Vagina (tissue), 2 donors: ENCODE results near the gene CASP2. TPM values are rescaled to one million over a fixed set of nuclear protein-coding genes. Genes with fewer than 3 reads are reported as not detected.

Source experiments
- DNase-seq, 2 donors: peaks; one replicate each; pipeline ENCODE4 v3.0.0-alpha.2; 2017; ENCODE audit errors: extremely low spot score in 2 of 2
- H3K27ac ChIP-seq: fragments of 200-600 bp; sonication (generic); one replicate; pipeline ENCODE4 v1.5.1; 2019
- H3K27me3 ChIP-seq: fragments of 200-600 bp; sonication (generic); one replicate; pipeline ENCODE4 v1.5.1; 2019
- H3K36me3 ChIP-seq, 2 donors: fragments of 200-600 bp; sonication (generic); one replicate each; pipeline ENCODE4 v1.5.1; 2017 to 2019
- H3K4me1 ChIP-seq: fragments of 200-600 bp; sonication (generic); one replicate; pipeline ENCODE4 v1.5.1; 2019
- H3K4me3 ChIP-seq, 2 donors: fragments of 200-600 bp; sonication (generic); 1 replicate in 1 of 2; 2 replicates in 1 of 2; pipeline ENCODE4 v1.5.1; 2016 to 2019
- H3K9me3 ChIP-seq: fragments of 200-600 bp; sonication (generic); one replicate; pipeline ENCODE4 v1.5.1; 2019
- POLR2A ChIP-seq, 2 donors: fragments of 450-650 bp; IDR thresholded peaks; one replicate each; pipeline ENCODE4 v1.6.1; 2017; ENCODE audit warnings: antibody characterized with exemption in 2 of 2, mild to moderate bottlenecking in 2 of 2, moderate library complexity in 2 of 2
- POLR2AphosphoS5 ChIP-seq, 2 donors: sonication (generic); formaldehyde crosslinking; IDR thresholded peaks; one replicate each; pipeline ENCODE4 v1.9.0; 2017; ENCODE audit warnings: antibody characterized with exemption in 2 of 2, mild to moderate bottlenecking in 2 of 2, low read depth in 1 of 2; ENCODE audit not compliant: insufficient read depth in 1 of 2
- intact Hi-C: fragments of 100-400 bp; cut with DNase I; formaldehyde crosslinking; loops from one replicate; pipeline ENCODE4 v1.15.1; 2023
- total RNA-seq: library from RNA; depleted of rRNA; stranded (reverse); fragments of >200 nt; gene quantifications from one replicate; pipeline ENCODE4 v1.2.3, GENCODE V29; 2016
- TF ChIP-seq, protein P1 (sequence below), 3 experiments: fragments of 450-650 bp in 2 of 3; fragments of 200-600 bp in 1 of 3; sonication (generic) in 1 of 3; IDR thresholded peaks; one replicate each; pipeline ENCODE4 v1.5.1; 2017 to 2019; ENCODE audit warnings: antibody characterized with exemption in 3 of 3, mild to moderate bottlenecking in 2 of 3, moderate library complexity in 2 of 3

The CASP2 gene
- total RNA-seq, 1 donor from 2014 or later, result 24.8 TPM

DNA sequence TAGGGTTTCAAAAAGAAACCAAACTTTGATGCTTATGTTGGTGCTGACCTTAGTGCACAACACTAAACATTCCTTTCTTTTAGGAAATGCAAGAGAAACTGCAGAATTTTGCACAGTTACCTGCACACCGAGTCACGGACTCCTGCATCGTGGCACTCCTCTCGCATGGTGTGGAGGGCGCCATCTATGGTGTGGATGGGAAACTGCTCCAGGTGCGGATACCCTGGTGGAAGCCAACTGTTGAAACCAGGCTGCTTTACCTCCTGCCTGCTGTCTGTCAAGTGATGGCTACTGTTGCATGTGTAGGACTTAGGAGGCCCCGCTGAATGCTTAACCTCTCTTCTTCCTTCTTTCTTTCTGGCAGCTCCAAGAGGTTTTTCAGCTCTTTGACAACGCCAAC is 11.7 kb downstream of the CASP2 start:
- intact Hi-C loops, result no loop called here
- H3K27me3 ChIP-seq, result no peaks in the 10 kb centered on the region
- peaks cover 20% of the 10 kb centered on the region for H3K4me1 ChIP-seq
- peaks cover 0 to 88% of the 10 kb centered on the region in 2 donors for H3K36me3 ChIP-seq
- no peak for DNase-seq
- TF ChIP-seq, protein P1, sequence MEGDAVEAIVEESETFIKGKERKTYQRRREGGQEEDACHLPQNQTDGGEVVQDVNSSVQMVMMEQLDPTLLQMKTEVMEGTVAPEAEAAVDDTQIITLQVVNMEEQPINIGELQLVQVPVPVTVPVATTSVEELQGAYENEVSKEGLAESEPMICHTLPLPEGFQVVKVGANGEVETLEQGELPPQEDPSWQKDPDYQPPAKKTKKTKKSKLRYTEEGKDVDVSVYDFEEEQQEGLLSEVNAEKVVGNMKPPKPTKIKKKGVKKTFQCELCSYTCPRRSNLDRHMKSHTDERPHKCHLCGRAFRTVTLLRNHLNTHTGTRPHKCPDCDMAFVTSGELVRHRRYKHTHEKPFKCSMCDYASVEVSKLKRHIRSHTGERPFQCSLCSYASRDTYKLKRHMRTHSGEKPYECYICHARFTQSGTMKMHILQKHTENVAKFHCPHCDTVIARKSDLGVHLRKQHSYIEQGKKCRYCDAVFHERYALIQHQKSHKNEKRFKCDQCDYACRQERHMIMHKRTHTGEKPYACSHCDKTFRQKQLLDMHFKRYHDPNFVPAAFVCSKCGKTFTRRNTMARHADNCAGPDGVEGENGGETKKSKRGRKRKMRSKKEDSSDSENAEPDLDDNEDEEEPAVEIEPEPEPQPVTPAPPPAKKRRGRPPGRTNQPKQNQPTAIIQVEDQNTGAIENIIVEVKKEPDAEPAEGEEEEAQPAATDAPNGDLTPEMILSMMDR (IDR thresholded peaks at IDR 0.05), result no peak
- no peak for TF ChIP-seq POLR2A (IDR thresholded peaks at IDR 0.05)
- no peak for TF ChIP-seq POLR2AphosphoS5 (IDR thresholded peaks at IDR 0.05; ENCODE audit: insufficient read depth in 1 of 2, low read depth in 1 of 2)
- no peak overlapping the region for H3K4me3 ChIP-seq
- no peak overlapping the region for H3K27ac ChIP-seq
- H3K9me3 ChIP-seq, result no peaks in the 10 kb centered on the region

DNA sequence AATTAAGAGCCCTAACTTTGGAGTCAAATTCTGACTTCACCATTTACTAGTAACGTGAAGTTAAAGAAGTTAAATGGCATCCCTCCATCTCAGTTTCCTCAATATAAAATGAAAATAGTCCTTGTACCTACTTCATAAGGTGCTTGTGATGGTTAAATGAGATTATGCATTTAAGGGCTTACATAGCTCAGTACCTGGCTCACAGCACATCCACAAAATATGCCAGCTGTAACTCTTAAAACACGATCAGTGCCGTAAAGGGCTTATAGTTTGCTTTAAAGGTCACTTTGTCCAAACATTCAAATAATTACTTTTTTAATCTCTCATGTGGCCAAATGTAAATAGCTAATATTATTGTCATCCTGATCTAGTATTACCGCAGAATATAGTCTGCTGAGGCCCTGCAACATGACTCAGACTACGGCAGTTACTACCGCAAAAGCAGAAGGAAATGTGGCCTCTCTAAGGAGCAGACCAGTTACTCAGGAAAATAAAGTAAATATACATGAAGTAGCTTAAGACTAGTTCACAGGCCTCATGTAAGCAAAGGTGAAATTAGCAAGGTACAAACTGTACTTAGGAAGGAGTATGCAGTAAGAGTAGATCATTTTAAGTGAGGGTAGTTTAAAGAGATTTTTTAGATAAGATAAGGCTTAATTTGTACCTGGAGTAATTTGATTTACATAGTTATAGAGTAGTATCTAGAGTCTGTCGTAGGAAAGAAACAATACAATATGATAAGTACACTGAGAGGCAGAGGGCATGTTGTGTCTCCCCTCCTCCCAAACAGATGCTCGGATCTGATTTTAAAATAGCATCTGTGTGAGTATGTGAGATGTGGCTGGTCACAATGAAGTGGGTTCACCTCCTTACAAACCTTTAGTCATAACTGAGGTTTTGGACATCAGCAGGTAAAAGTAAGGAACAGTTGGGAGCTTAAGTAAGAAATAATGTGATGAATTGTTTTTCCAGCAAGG is 13.1 kb downstream of the CASP2 start:
- no peak for DNase-seq
- H3K27ac ChIP-seq, result no peak overlapping the region
- H3K4me3 ChIP-seq, result no peak overlapping the region
- H3K9me3 ChIP-seq, result no peaks in the 10 kb centered on the region
- H3K4me1 ChIP-seq, result peaks cover 13% of the 10 kb centered on the region
- intact Hi-C loops, result no loop called here
- H3K27me3 ChIP-seq, result no peaks in the 10 kb centered on the region
- TF ChIP-seq, protein P1 (IDR thresholded peaks at IDR 0.05), result no peak
- no peak for TF ChIP-seq POLR2AphosphoS5 (IDR thresholded peaks at IDR 0.05; ENCODE audit: insufficient read depth in 1 of 2, low read depth in 1 of 2)
- no peak for TF ChIP-seq POLR2A (IDR thresholded peaks at IDR 0.05)
- H3K36me3 ChIP-seq, result peaks cover 0 to 88% of the 10 kb centered on the region in 2 donors

GRCh38 chr7:143303733-143304132 is 15.6 kb downstream of the CASP2 start:
- Histone ChIP-seq H3K4me3 (no peak overlapping the region), H3K9me3 (no peaks in the 10 kb centered on the region), H3K4me1 (no peaks in the 10 kb centered on the region), H3K27ac (no peak overlapping the region), H3K27me3 (no peaks in the 10 kb centered on the region), H3K36me3 (peaks cover 0 to 92% of the 10 kb centered on the region in 2 donors)
- intact Hi-C loops, result no loop called here
- DNase-seq, result no peak
- TF ChIP-seq POLR2A (IDR thresholded peaks at IDR 0.05), result no peak
- TF ChIP-seq POLR2AphosphoS5 (IDR thresholded peaks at IDR 0.05; ENCODE audit: insufficient read depth in 1 of 2, low read depth in 1 of 2), result no peak
- TF ChIP-seq, protein P1 (IDR thresholded peaks at IDR 0.05), result no peak

DNA sequence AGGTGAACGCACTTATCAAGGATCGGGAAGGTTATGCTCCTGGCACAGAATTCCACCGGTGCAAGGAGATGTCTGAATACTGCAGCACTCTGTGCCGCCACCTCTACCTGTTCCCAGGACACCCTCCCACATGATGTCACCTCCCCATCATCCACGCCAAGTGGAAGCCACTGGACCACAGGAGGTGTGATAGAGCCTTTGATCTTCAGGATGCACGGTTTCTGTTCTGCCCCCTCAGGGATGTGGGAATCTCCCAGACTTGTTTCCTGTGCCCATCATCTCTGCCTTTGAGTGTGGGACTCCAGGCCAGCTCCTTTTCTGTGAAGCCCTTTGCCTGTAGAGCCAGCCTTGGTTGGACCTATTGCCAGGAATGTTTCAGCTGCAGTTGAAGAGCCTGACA is 16.8 kb downstream of the CASP2 start:
- H3K27ac ChIP-seq, result no peak overlapping the region
- H3K4me3 ChIP-seq, result no peak overlapping the region
- intact Hi-C loops, result no loop called here
- H3K27me3 ChIP-seq, result no peaks in the 10 kb centered on the region
- no peaks in the 10 kb centered on the region for H3K4me1 ChIP-seq
- TF ChIP-seq POLR2A (IDR thresholded peaks at IDR 0.05), result no peak
- TF ChIP-seq, protein P1 (IDR thresholded peaks at IDR 0.05), result no peak
- TF ChIP-seq POLR2AphosphoS5 (IDR thresholded peaks at IDR 0.05; ENCODE audit: insufficient read depth in 1 of 2, low read depth in 1 of 2), result no peak
- DNase-seq, result no peak
- peaks cover 0 to 80% of the 10 kb centered on the region in 2 donors for H3K36me3 ChIP-seq
- no peaks in the 10 kb centered on the region for H3K9me3 ChIP-seq
